ENCODE results near the gene SPATA25. TPM values are rescaled to one million over a fixed set of nuclear protein-coding genes. Genes with fewer than 3 reads are reported as not detected.

Gene SPATA25, protein sequence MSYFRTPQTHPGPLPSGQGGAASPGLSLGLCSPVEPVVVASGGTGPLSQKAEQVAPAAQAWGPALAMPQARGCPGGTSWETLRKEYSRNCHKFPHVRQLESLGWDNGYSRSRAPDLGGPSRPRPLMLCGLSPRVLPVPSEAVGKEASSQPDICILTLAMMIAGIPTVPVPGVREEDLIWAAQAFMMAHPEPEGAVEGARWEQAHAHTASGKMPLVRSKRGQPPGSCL
- total RNA-seq (2022) (6.7 and 7.3 TPM in 2 replicates), Bru-seq, nascent RNA (percentile 88 among the genes with signal in this experiment), BruChase-seq, experiment 1, labeled RNA remaining after a 2-hour chase (percentile 75 among the genes with signal in this experiment), BruChase-seq, experiment 2, labeled RNA remaining after a 6-hour chase (percentile 72 among the genes with signal in this experiment)
- long read RNA-seq = 0 reads

GRCh38 chr20:45887346-45887715, at the start of gene SPATA25:
TSS of gene SPATA25 (minus strand) at chr20:45887622. CDS start at chr20:45887590, 32 bp downstream.
- H3K9me3 ChIP-seq = no peaks in the 10 kb centered on the region
- peaks cover 8% of the 10 kb centered on the region for H3K4me1 ChIP-seq
- H3K4me1 Mint-ChIP-seq (ENCODE audit: low read depth, unreplicated experiment) = peaks cover 20% of the 10 kb centered on the region
- no peak for DNase-seq
- no peak within 1 kb of the TSS for H3K4me3 Mint-ChIP-seq (ENCODE audit: unreplicated experiment)
- H3K27ac Mint-ChIP-seq (ENCODE audit: unreplicated experiment) = no peak within 1 kb of the TSS
- H3K36me3 Mint-ChIP-seq (ENCODE audit: insufficient read depth, unreplicated experiment) = peaks cover 45% of the 10 kb centered on the region
- no TSS peak for BruUV-seq (replicated peaks)
- peaks cover 6% of the 10 kb centered on the region for H3K36me3 ChIP-seq (ENCODE audit: control insufficient read depth, insufficient read depth, low read length)
- CTCF ChIA-PET = no interaction called here
- POLR2A ChIA-PET = no interaction called here
- intact Hi-C loops (cut with micrococcal nuclease; ENCODE audit: unreplicated experiment) = no loop called here
- H3K27me3 ChIP-seq (replicated peaks; ENCODE audit: control insufficient read depth, insufficient read depth, low read length) = no peaks in the 10 kb centered on the region
- no peaks in the 10 kb centered on the region for H3K27me3 Mint-ChIP-seq (ENCODE audit: insufficient read depth, unreplicated experiment)
- no peaks in the 10 kb centered on the region for H3K9me3 Mint-ChIP-seq (ENCODE audit: unreplicated experiment)
- no peak for TF ChIP-seq CTCF (IDR thresholded peaks at IDR 0.05; ENCODE audit: insufficient read depth in 1 of 2, low read depth in 1 of 2, low read length in 1 of 2, severe bottlenecking in 1 of 2, unreplicated experiment in 1 of 2)
- no peak within 1 kb of the TSS for H3K4me3 ChIP-seq (ENCODE audit: low read depth, low read length)

- no peaks in the 10 kb centered on the region for H3K9me3 Mint-ChIP-seq (ENCODE audit: unreplicated experiment)
- Histone ChIP-seq H3K4me3 (ENCODE audit: low read depth, low read length) (peak overlapping the region; percentile 68), H3K27me3 (replicated peaks; ENCODE audit: control insufficient read depth, insufficient read depth, low read length) (no peaks in the 10 kb centered on the region), H3K4me1 (peaks cover 26% of the 10 kb centered on the region), H3K9me3 (no peaks in the 10 kb centered on the region), H3K36me3 (ENCODE audit: control insufficient read depth, insufficient read depth, low read length) (peaks cover 12% of the 10 kb centered on the region)
- peak overlapping the region; percentile 100 for H3K4me3 Mint-ChIP-seq (ENCODE audit: unreplicated experiment)
- H3K27ac Mint-ChIP-seq (ENCODE audit: unreplicated experiment) = peak overlapping the region; percentile 99
- intact Hi-C loops (cut with micrococcal nuclease; ENCODE audit: unreplicated experiment) = loop anchor here (1.0 to 2.0 kb wide), 5 partner anchors 23 to 123 kb away; partner anchors contain the start of genes ACOT8, PLTP, UBE2C and ZSWIM3
- H3K36me3 Mint-ChIP-seq (ENCODE audit: insufficient read depth, unreplicated experiment) = peaks cover 77% of the 10 kb centered on the region
- TF ChIP-seq CTCF (IDR thresholded peaks at IDR 0.05; ENCODE audit: insufficient read depth in 1 of 2, low read depth in 1 of 2, low read length in 1 of 2, severe bottlenecking in 1 of 2, unreplicated experiment in 1 of 2) = no peak
- no peaks in the 10 kb centered on the region for H3K27me3 Mint-ChIP-seq (ENCODE audit: insufficient read depth, unreplicated experiment)
- BruUV-seq (replicated peaks) = TSS peak; percentile 76
- no peak for DNase-seq
- POLR2A ChIA-PET = interaction anchor here (0.5 to 2.6 kb wide), 31 partner anchors 9 to 1640 kb away, joined by 3 to 53 read pairs (median 8); partner anchors contain the start of genes ACOT8, CTSA, NEURL2 and SNX21
- CTCF ChIA-PET = interaction anchor here (0.6 to 4.5 kb wide), 9 partner anchors 9 to 644 kb away, joined by 3 to 63 read pairs (median 4); partner anchors contain the start of genes CTSA, NEURL2, PLTP and SYS1
- peaks cover 13% of the 10 kb centered on the region for H3K4me1 Mint-ChIP-seq (ENCODE audit: low read depth, unreplicated experiment)
These were observed 48.1 kb upstream of the SPATA25 start for GRCh38 chr20:45935416-45936046.
